ENCODE results near the gene GSPT1. TPM values are rescaled to one million over a fixed set of nuclear protein-coding genes. Genes with fewer than 3 reads are reported as not detected.
A peak's percentile ranks its signal among the peaks of the same experiment; 100 is the strongest.

GSPT1 gene
- total and polyA plus RNA-seq, 9 of the 15 experiments (the other 6 are each of a cell fraction or from before 2014, with no cell fraction given), result 63.8 to 269 (median 148) TPM

DNA sequence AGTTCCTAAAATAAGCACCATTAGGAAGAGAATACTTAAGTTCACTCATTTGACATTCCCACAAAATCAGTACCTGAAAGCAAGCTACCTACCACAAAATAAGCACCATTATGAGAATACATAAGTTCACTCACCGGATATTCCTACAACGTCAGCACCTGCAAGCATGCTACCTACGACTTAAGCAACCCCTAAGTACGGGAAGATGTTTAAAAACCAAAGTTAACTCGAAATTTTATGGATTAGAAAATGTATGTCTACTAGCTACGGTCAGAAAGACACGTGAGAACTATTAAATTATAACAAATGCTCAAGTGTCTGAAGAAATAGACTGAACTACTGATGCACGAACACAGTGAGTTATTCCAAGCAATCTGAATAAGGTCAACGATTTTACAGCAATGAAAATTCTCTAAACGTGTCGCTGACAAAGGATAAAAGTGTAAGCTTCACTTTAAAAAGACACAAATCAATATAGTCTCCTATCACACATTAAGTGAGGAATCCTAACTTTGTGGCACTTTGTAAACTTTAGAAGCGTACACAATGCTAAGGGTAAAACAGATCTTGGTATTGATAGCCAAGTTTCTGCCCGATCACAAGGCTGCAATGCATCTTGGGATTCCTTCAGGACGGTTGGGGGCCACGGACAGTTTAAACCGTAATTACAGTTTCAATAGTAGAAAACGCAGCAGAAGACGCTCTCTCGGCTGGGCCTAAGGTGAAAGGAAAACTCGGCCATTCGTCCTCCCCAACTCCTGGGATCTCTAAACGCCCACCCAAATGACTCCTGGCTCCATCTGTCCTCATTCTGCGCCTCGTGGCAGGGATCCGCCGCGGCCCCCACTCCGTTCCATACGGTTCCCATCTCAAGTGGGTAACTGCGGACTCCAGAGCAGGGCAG is 1.3 kb downstream of the GSPT1 start (continued):
- TF ChIP-seq FOXJ2 (tag; IDR thresholded peaks at IDR 0.05) (0 out of 2 replicates have a peak, but pooled peaks have one; percentile 28), BRD4 (IDR thresholded peaks at IDR 0.05) (no peak), RUNX1 (IDR thresholded peaks at IDR 0.05; ENCODE audit: low read depth) (no peak), MAFK (IDR thresholded peaks at IDR 0.05; ENCODE audit: low read length) (no peak), ZNF143 (CRISPR knock-in tag; IDR thresholded peaks at IDR 0.05) (peak; percentile 72), EGR1 (conservative IDR thresholded peaks at IDR 0.05) (peak; percentile 48), AFF1 (IDR thresholded peaks at IDR 0.05; ENCODE audit: low read depth in 1 of 2, partially characterized antibody in 2 of 2) (no peak), MAZ (CRISPR knock-in tag; conservative IDR thresholded peaks at IDR 0.05 in 1 of 2, IDR thresholded peaks at IDR 0.05 in 1 of 2) (no peak), TAF9B (IDR thresholded peaks at IDR 0.05; ENCODE audit: partially characterized antibody) (no peak), ZBTB1 (CRISPR knock-in tag; IDR thresholded peaks at IDR 0.05; ENCODE audit: borderline replicate concordance, low read depth) (no peak), ZNF57 (CRISPR knock-in tag; IDR thresholded peaks at IDR 0.05) (no peak), POLR2G (IDR thresholded peaks at IDR 0.05; ENCODE audit: low read depth, low read length) (no peak), JUND (IDR thresholded peaks at IDR 0.05; ENCODE audit: borderline replicate concordance, low read depth, low read length) (no peak), JUND (tag; IDR thresholded peaks at IDR 0.05; ENCODE audit: borderline replicate concordance, low read depth, low read length) (no peak), RFX7 (CRISPR knock-in tag; IDR thresholded peaks at IDR 0.05) (no peak)
- TF ChIP-seq, protein P1, sequence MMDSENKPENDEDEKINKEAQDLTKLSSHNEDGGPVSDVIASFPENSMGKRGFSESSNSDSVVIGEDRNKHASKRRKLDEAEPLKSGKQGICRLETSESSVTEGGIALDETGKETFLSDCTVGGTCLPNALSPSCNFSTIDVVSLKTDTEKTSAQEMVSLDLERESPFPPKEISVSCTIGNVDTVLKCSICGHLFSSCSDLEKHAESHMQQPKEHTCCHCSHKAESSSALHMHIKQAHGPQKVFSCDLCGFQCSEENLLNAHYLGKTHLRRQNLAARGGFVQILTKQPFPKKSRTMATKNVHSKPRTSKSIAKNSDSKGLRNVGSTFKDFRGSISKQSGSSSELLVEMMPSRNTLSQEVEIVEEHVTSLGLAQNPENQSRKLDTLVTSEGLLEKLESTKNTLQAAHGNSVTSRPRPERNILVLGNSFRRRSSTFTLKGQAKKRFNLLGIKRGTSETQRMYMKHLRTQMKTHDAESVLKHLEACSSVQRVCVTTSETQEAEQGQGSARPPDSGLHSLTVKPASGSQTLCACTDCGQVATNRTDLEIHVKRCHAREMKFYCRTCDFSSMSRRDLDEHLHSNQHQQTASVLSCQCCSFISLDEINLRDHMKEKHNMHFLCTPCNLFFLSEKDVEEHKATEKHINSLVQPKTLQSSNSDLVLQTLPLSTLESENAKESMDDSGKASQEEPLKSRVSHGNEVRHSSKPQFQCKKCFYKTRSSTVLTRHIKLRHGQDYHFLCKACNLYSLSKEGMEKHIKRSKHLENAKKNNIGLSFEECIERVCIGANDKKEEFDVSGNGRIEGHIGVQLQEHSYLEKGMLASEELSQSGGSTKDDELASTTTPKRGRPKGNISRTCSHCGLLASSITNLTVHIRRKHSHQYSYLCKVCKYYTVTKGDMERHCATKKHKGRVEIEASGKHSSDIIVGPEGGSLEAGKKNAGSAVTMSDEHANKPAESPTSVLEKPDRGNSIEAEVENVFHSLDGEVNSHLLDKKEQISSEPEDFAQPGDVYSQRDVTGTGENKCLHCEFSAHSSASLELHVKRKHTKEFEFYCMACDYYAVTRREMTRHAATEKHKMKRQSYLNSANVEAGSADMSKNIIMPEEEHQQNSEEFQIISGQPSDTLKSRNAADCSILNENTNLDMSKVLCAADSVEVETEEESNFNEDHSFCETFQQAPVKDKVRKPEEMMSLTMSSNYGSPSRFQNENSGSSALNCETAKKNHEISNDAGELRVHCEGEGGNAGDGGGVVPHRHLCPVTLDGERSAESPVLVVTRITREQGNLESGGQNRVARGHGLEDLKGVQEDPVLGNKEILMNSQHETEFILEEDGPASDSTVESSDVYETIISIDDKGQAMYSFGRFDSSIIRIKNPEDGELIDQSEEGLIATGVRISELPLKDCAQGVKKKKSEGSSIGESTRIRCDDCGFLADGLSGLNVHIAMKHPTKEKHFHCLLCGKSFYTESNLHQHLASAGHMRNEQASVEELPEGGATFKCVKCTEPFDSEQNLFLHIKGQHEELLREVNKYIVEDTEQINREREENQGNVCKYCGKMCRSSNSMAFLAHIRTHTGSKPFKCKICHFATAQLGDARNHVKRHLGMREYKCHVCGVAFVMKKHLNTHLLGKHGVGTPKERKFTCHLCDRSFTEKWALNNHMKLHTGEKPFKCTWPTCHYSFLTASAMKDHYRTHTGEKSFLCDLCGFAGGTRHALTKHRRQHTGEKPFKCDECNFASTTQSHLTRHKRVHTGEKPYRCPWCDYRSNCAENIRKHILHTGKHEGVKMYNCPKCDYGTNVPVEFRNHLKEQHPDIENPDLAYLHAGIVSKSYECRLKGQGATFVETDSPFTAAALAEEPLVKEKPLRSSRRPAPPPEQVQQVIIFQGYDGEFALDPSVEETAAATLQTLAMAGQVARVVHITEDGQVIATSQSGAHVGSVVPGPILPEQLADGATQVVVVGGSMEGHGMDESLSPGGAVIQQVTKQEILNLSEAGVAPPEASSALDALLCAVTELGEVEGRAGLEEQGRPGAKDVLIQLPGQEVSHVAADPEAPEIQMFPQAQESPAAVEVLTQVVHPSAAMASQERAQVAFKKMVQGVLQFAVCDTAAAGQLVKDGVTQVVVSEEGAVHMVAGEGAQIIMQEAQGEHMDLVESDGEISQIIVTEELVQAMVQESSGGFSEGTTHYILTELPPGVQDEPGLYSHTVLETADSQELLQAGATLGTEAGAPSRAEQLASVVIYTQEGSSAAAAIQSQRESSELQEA (IDR thresholded peaks at IDR 0.05; ENCODE audit: low read depth), result 0 out of 2 replicates have a peak, but pooled peaks have one; percentile 51

Measured in K562 (cell line).